Bone marrow (tissue), 2 donors: ENCODE results near the gene MICALL2.

Experiments
- DNase-seq, 2 donors: peaks; one replicate each; lab custom pipeline; 2025; lab: John Stamatoyannopoulos, UW

The MICALL2 gene

GRCh38 chr7:1415389-1415990 lies 43.8 kb downstream of the MICALL2 start:
- no peak for DNase-seq

GRCh38 chr7:1413936-1414639 lies 45.2 kb downstream of the MICALL2 start:
- no peak for DNase-seq

- DNase-seq: peak; percentile 73 to 74
Measured at GRCh38 chr7:1412322-1413261, 46.7 kb downstream of the MICALL2 start.

GRCh38 chr7:1411414-1411813 lies 47.9 kb downstream of the MICALL2 start:
- DNase-seq: no peak

- DNase-seq: no peak
Measured at GRCh38 chr7:1410992-1411391, 48.3 kb downstream of the MICALL2 start.

- no peak for DNase-seq
Measured at GRCh38 chr7:1409555-1409954, 49.7 kb downstream of the MICALL2 start.

- no peak for DNase-seq
Measured at GRCh38 chr7:1408466-1408865, 50.8 kb downstream of the MICALL2 start.

GRCh38 chr7:1407892-1408291 lies 51.4 kb downstream of the MICALL2 start:
- no peak for DNase-seq

GRCh38 chr7:1404898-1405548 lies 54.2 kb downstream of the MICALL2 start:
- DNase-seq: no peak

GRCh38 chr7:1404460-1404809 lies 54.8 kb downstream of the MICALL2 start:
- no peak for DNase-seq

GRCh38 chr7:1403638-1404459 lies 55.4 kb downstream of the MICALL2 start:
- no peak for DNase-seq

- DNase-seq: no peak
Measured at GRCh38 chr7:1402791-1403637, 56.3 kb downstream of the MICALL2 start.

GRCh38 chr7:1402110-1402790 lies 57.0 kb downstream of the MICALL2 start:
- no peak for DNase-seq

- no peak for DNase-seq
Measured at GRCh38 chr7:1401011-1401410, 58.3 kb downstream of the MICALL2 start.

GRCh38 chr7:1400371-1400770 lies 58.9 kb downstream of the MICALL2 start:
- no peak for DNase-seq

GRCh38 chr7:1397491-1398327 lies 61.6 kb downstream of the MICALL2 start:
- no peak for DNase-seq

GRCh38 chr7:1396195-1396594 lies 63.1 kb downstream of the MICALL2 start:
- DNase-seq: no peak

GRCh38 chr7:1395211-1396070 lies 63.8 kb downstream of the MICALL2 start:
- no peak for DNase-seq
